ENCODE results near the gene FCRL2. TPM values are rescaled to one million over a fixed set of nuclear protein-coding genes. Genes with fewer than 3 reads are reported as not detected.

Gene FCRL2
- total RNA-seq, 3 donors from 2014 or later (not counting 1 experiment from before 2014, with no cell fraction given), result 0.49 to 1.1 (median 0.88) TPM

DNA sequence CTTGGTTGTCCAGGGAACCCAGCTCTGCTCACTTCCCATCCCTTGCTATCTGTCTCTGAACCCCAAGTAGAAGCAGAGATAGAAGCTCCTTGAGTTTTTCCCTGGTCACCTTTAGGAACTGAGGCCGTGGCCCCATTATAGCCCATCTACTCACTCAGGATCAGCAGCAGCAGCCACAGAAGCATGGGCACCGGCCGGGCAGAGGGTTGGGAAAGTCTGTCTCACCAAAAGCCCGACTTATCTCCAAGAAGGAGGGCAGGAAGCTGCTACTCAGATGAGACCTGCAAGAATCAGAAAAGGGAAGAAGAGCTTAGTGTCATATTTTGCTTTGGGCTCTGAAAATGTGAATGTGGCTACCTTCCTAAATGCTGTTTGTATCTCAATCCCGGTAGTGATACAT, 76.6 kb downstream of the FCRL2 start:
- intact Hi-C loops (cut with micrococcal nuclease), result loop anchor here (5.0 kb wide), 1 partner anchor 37 kb away; no protein-coding TSS in a partner anchor
- WGBS (ENCODE audit: insufficient coverage), result 12% methylated on average over 4 of the region's 5 CpGs
- DNase-seq (peak in 1 of 2 donors; percentile 39), ATAC-seq (peak; percentile 17 to 25 (median 24))
- no peaks in the 10 kb centered on the region for H3K9me3 ChIP-seq (ENCODE audit: control insufficient read depth, insufficient read depth, low read length)
- H3K4me1 ChIP-seq (ENCODE audit: control insufficient read depth, insufficient read depth, low read length), result peaks cover 66% of the 10 kb centered on the region
- peaks cover 93 to 96% of the 10 kb centered on the region in 2 donors for H3K4me1 Mint-ChIP-seq
- peak overlapping the region; percentile 86 for H3K27ac ChIP-seq (ENCODE audit: low read length)
- peaks cover 2 to 3% of the 10 kb centered on the region in 2 donors for H3K9me3 Mint-ChIP-seq
- H3K36me3 Mint-ChIP-seq, result peaks cover under 1% of the 10 kb centered on the region
- H3K27me3 ChIP-seq (ENCODE audit: control insufficient read depth, insufficient read depth, low read length), result no peaks in the 10 kb centered on the region
- no peaks in the 10 kb centered on the region for H3K36me3 ChIP-seq (ENCODE audit: control insufficient read depth, insufficient read depth, low read length)
- H3K4me3 Mint-ChIP-seq, result peak overlapping the region; percentile 91
- H3K27me3 Mint-ChIP-seq (ENCODE audit: low read depth in 2 of 2), result no peaks in the 10 kb centered on the region
- H3K27ac Mint-ChIP-seq, result peak overlapping the region; percentile 93 to 95
- TF ChIP-seq, protein P1, sequence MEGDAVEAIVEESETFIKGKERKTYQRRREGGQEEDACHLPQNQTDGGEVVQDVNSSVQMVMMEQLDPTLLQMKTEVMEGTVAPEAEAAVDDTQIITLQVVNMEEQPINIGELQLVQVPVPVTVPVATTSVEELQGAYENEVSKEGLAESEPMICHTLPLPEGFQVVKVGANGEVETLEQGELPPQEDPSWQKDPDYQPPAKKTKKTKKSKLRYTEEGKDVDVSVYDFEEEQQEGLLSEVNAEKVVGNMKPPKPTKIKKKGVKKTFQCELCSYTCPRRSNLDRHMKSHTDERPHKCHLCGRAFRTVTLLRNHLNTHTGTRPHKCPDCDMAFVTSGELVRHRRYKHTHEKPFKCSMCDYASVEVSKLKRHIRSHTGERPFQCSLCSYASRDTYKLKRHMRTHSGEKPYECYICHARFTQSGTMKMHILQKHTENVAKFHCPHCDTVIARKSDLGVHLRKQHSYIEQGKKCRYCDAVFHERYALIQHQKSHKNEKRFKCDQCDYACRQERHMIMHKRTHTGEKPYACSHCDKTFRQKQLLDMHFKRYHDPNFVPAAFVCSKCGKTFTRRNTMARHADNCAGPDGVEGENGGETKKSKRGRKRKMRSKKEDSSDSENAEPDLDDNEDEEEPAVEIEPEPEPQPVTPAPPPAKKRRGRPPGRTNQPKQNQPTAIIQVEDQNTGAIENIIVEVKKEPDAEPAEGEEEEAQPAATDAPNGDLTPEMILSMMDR (IDR thresholded peaks at IDR 0.05), result no peak
- H3K4me3 ChIP-seq (ENCODE audit: low read length), result peak overlapping the region; percentile 47

DNA sequence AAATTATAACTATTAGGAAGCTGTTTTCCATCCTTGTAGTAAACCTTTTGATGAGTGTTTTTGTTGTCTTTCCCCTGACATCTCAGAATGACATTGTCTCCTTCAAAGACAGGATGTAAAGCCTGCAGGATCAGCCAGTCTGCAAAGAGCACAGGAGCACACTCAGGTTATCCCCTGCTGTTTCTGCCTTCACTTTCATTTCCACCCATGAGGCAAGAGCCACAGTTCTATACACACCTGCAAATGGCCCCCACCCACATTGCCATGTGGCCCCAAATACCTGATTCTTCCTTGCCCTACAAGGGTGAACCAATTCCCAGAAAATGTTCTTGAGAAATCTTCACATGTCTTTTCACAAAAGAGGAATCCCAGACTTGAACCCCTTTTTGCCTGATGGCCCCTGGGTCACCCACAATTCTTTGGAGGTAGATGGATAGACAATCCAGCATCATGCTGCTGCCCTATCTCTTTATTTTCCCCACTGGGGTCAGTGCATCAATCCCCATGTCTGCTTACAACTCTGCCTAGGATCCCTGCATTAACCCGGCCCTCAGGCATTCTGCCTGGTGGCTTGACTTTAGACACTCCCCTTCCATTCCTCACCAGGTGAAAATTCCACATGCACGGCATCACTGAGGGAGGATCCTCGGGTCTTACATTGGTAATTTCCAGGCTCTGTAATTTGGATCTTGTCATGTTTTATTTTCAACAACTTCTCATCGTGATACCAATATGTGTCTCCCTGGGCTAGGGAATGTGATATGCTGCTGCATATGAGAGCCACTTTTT, 79.0 kb downstream of the FCRL2 start:
- WGBS (ENCODE audit: insufficient coverage), result 83% methylated on average over 4 of the region's 4 CpGs
- peaks cover 10% of the 10 kb centered on the region for H3K36me3 ChIP-seq (ENCODE audit: control insufficient read depth, insufficient read depth, low read length)
- no peak for ATAC-seq
- no peaks in the 10 kb centered on the region for H3K27me3 ChIP-seq (ENCODE audit: control insufficient read depth, insufficient read depth, low read length)
- no peak overlapping the region for H3K4me3 ChIP-seq (ENCODE audit: low read length)
- DNase-seq, result peak in 1 of 2 donors; percentile 29
- peaks cover 66% of the 10 kb centered on the region for H3K4me1 ChIP-seq (ENCODE audit: control insufficient read depth, insufficient read depth, low read length)
- H3K4me1 Mint-ChIP-seq, result peaks cover 99 to 100% of the 10 kb centered on the region in 2 donors
- H3K27ac ChIP-seq (ENCODE audit: low read length), result peak overlapping the region; percentile 86
- intact Hi-C loops (cut with micrococcal nuclease), result no loop called here
- H3K27me3 Mint-ChIP-seq (ENCODE audit: low read depth in 2 of 2), result no peaks in the 10 kb centered on the region
- peaks cover 2 to 3% of the 10 kb centered on the region in 2 donors for H3K9me3 Mint-ChIP-seq
- peak overlapping the region; percentile 93 to 95 for H3K27ac Mint-ChIP-seq
- TF ChIP-seq, protein P1 (IDR thresholded peaks at IDR 0.05), result no peak
- H3K36me3 Mint-ChIP-seq, result peaks cover 22% of the 10 kb centered on the region
- H3K9me3 ChIP-seq (ENCODE audit: control insufficient read depth, insufficient read depth, low read length), result no peaks in the 10 kb centered on the region
- H3K4me3 Mint-ChIP-seq, result peak overlapping the region; percentile 91

DNA sequence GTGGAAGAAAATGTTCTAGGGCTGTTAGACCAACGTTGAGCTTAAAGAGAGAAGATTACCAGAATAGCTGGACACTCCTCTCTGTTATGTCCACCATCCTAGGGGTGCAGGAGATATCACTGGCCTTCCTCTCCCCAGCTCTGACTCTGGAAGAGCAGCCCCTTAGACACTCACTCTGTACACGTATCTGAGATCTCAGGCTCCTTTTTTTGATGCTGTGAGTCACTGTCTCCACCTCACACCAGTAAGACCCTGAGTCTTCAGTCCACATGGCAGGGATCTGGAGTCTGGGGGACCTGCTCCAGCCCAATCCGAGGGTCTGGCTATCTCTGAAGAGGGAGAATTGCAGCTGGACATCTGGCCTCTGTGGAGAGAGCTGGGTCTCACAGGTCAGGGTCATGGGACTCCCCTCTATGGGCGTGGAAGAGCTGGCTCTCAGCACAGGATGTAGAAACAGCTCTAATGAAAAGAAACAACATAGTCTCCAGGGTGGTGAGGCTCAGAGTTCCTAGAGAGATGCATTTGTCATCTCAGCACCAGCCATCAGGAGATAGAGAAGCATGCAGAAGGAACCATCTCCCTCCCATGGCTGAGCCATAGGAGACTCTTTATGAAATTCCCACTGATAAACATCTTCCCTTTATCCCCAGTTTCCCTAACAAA, 79.8 kb downstream of the FCRL2 start:
- peak in 1 of 2 donors; percentile 44 for DNase-seq
- no peak overlapping the region for H3K4me3 ChIP-seq (ENCODE audit: low read length)

More for the DNA sequence above, 79.8 kb downstream of the FCRL2 start:
- Mint-ChIP-seq H3K27ac (peak overlapping the region; percentile 93 to 95), H3K27me3 (ENCODE audit: low read depth in 2 of 2) (no peaks in the 10 kb centered on the region), H3K4me3 (peak overlapping the region; percentile 91), H3K4me1 (peaks cover 90 to 92% of the 10 kb centered on the region in 2 donors), H3K9me3 (no peaks in the 10 kb centered on the region), H3K36me3 (peaks cover 22% of the 10 kb centered on the region)
- peak; percentile 33 to 59 (median 59) for ATAC-seq
- no peaks in the 10 kb centered on the region for H3K9me3 ChIP-seq (ENCODE audit: control insufficient read depth, insufficient read depth, low read length)
- TF ChIP-seq, protein P1 (IDR thresholded peaks at IDR 0.05), result no peak
- peaks cover 10% of the 10 kb centered on the region for H3K36me3 ChIP-seq (ENCODE audit: control insufficient read depth, insufficient read depth, low read length)
- peaks cover 64% of the 10 kb centered on the region for H3K4me1 ChIP-seq (ENCODE audit: control insufficient read depth, insufficient read depth, low read length)
- WGBS (ENCODE audit: insufficient coverage), result 53% methylated on average over 4 of the region's 4 CpGs
- intact Hi-C loops (cut with micrococcal nuclease), result no loop called here
- H3K27ac ChIP-seq (ENCODE audit: low read length), result peak overlapping the region; percentile 86
- H3K27me3 ChIP-seq (ENCODE audit: control insufficient read depth, insufficient read depth, low read length), result no peaks in the 10 kb centered on the region

Other genes starting within 250 kb of the FCRL2 start
- 1 to 10 TPM in 1 of 3 donors, under 1 TPM in 2; 0.23 to 3.6 (median 0.54) TPM for gene FCRL5, start 224.6 kb downstream of the FCRL2 start, total RNA-seq
- gene FCRL4, start 179.0 kb downstream of the FCRL2 start, total RNA-seq, result not detected
- 100 to 1,000 TPM in 1 of 3 donors, 10 to 100 TPM in 2; 69.8 to 117 (median 83.8) TPM for gene FCRL3, start 76.4 kb downstream of the FCRL2 start, total RNA-seq
- 1 to 10 TPM; 1.8 to 2.6 (median 2.0) TPM for gene FCRL1, start 43.0 kb upstream of the FCRL2 start, total RNA-seq
- not detected for gene CD5L, start 64.7 kb upstream of the FCRL2 start, total RNA-seq
- not detected for gene KIRREL1, start 216.5 kb upstream of the FCRL2 start, total RNA-seq